Right atrium auricular region (tissue), 2 donors: ENCODE measurements around the gene POFUT2. TPM values are rescaled to one million over a fixed set of nuclear protein-coding genes. Genes with fewer than 3 reads are reported as not detected.

Experiments
- DNase-seq: peaks from one replicate; pipeline ENCODE4 v3.0.0-alpha.2; 2019; ENCODE audit warnings: low spot score
- H3K27ac ChIP-seq, 2 donors: fragments of 200-600 bp; sonication (generic); 1 replicate in 1 of 2; 2 replicates in 1 of 2; pipeline ENCODE4 v1.5.1; 2016 to 2019
- H3K27me3 ChIP-seq, 2 donors: fragments of 200-600 bp; sonication (generic); one replicate each; pipeline versions ENCODE4 v1.5.1 to v1.6.0; 2017 to 2019
- H3K36me3 ChIP-seq: fragments of 200-600 bp; sonication (generic); one replicate; pipeline ENCODE4 v1.5.1; 2016
- H3K4me1 ChIP-seq, 2 donors: fragments of 200-600 bp; sonication (generic); one replicate each; pipeline versions ENCODE4 v1.5.1 to v1.6.0; 2017 to 2019
- H3K4me3 ChIP-seq, 2 donors: fragments of 200-600 bp; sonication (generic); 1 replicate in 1 of 2; 2 replicates in 1 of 2; pipeline ENCODE4 v1.5.1; 2017 to 2019; ENCODE audit warnings: mild to moderate bottlenecking in 1 of 2, moderate library complexity in 1 of 2
- H3K9me3 ChIP-seq, 2 donors: fragments of 200-600 bp; sonication (generic); one replicate each; pipeline ENCODE4 v1.5.1; 2019
- CTCF ChIP-seq, 2 donors: fragments of 200-600 bp; sonication (generic); IDR thresholded peaks; one replicate each; pipeline ENCODE4 v1.5.1; 2019; ENCODE audit warnings: antibody characterized with exemption in 2 of 2
- total RNA-seq, 2 donors: library from RNA; depleted of rRNA; stranded (reverse); fragments of >200 nt; gene quantifications; one replicate each; pipeline ENCODE4 v1.1.0, GENCODE V29; 2016

Gene POFUT2
- total RNA-seq, 2 donors from 2014 or later: 5.8 to 12.0 TPM

DNA sequence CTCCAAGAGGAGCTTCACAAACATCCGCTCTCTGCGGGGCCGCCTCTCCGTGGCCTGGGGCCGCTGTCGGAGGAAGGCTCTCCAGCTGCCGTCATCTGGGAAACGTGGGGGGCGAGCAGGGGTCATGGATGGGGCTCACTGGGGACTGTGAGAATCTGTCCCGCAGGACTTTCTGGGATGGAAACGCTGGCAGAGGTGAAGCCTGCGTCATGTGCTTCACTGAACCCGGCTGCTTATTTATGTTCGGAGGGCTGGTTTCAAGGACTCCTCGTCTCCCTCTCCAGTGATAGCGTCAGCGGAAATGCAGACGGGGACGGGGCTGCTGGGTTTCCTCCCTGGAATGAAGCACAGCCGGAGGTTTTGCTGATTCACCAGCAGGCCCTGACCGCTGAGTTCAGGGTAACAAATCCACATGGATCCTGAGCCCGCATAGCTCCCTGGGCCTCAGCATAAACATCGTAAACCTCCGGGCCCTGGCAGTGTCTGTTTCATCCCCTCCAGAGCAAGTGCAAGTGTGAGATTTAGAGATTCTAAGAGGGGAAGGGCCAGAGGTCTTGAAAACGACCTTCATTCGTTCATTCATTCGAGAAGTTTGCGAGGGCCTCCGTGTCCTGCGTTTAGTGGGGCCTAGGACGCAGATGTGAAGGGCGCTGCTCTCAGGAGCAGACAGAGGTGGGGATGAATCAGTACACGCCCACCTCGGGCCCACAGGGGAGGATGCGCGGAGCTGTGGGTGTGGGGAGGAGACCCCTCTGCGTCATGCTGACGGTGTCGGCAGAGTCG, 7.0 kb upstream of the POFUT2 start:
- Histone ChIP-seq H3K27ac (peak overlapping the region; percentile 88 to 96), H3K9me3 (no peaks in the 10 kb centered on the region), H3K27me3 (no peaks in the 10 kb centered on the region), H3K36me3 (no peaks in the 10 kb centered on the region), H3K4me3 (no peak overlapping the region), H3K4me1 (peaks cover 0 to 60% of the 10 kb centered on the region in 2 donors)
- no peak for TF ChIP-seq CTCF (IDR thresholded peaks at IDR 0.05)
- DNase-seq: peak; percentile 97

DNA sequence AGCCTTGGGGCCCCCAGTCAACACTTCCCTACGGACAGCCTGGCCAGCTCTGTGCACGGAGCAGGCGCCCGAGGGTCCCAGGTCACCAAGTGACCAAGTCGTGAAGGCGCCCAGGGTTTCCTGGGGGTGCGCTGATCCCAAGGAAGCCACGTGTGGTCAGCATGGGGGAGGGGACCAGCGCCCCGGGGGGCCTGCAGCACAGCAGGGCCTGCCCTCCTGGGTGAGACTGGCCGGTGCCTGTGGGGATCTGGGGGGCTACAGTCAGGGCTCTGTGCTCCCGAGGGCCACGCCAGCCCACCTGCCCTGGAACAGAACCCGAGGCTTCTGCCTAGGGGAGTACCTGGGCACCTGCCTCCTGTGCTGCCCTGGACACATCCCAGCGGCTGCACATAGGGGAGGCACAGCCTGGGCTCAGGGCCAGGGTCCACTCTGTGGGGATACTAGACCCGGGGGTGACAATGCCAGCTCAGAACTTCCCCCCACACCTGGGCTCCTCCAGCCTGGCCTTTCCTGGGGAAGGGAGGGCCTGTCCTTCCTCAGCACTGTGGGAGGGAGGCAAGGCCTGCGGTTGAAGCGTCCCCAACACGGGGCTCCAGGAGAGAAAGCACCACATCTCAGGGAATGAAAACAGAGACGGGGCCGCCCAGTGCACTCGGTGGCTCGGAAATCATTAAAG, 6.2 kb upstream of the POFUT2 start:
- H3K4me3 ChIP-seq: no peak overlapping the region
- H3K9me3 ChIP-seq: no peaks in the 10 kb centered on the region

DNA sequence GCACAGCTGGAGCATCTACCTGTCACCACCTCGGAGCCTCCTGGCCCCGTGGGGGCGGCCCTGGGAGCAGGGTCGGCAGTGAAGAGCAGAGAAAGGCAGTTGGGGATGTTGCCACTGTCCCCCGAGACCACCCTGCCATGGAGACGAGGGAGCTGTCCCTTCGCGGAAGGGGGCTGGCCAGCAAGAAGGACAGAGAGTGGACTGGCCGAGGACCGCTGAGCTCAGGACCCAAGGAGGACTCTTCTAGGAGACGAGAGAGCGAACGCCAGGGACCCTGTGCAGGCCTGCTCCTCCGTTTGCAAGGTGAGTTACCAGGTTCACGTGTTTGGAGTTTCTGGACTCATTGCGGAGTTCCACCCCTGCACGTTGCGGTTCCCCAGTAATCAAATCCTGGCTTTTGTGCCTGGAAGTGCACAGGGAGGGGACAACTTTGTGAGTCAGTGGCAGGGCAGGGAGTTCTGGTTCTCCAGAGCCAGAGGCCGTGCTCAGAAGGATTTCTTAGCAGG, 5.6 kb upstream of the POFUT2 start:
- H3K27ac ChIP-seq: peak overlapping the region; percentile 88 to 96
- no peak for TF ChIP-seq CTCF (IDR thresholded peaks at IDR 0.05)
- no peaks in the 10 kb centered on the region for H3K27me3 ChIP-seq
- DNase-seq: peak; percentile 79
- H3K9me3 ChIP-seq: no peaks in the 10 kb centered on the region
- no peaks in the 10 kb centered on the region for H3K36me3 ChIP-seq
- H3K4me1 ChIP-seq: peaks cover 3 to 54% of the 10 kb centered on the region in 2 donors
- no peak overlapping the region for H3K4me3 ChIP-seq

More for the DNA sequence above, 6.2 kb upstream of the POFUT2 start:
- H3K27ac ChIP-seq: peak overlapping the region; percentile 88 to 96
- H3K36me3 ChIP-seq: no peaks in the 10 kb centered on the region
- no peak for DNase-seq
- no peak for TF ChIP-seq CTCF (IDR thresholded peaks at IDR 0.05)
- peaks cover 0 to 52% of the 10 kb centered on the region in 2 donors for H3K4me1 ChIP-seq
- no peaks in the 10 kb centered on the region for H3K27me3 ChIP-seq

- no peaks in the 10 kb centered on the region for H3K27me3 ChIP-seq
Measured at GRCh38 chr21:45292399-45293219, 4.9 kb upstream of the POFUT2 start.

More at GRCh38 chr21:45292399-45293219, 4.9 kb upstream of the POFUT2 start:
- no peaks in the 10 kb centered on the region for H3K9me3 ChIP-seq
- peak overlapping the region; percentile 88 to 96 for H3K27ac ChIP-seq
- no peak overlapping the region for H3K4me3 ChIP-seq
- TF ChIP-seq CTCF (IDR thresholded peaks at IDR 0.05): peak; percentile 99
- peaks cover 3 to 55% of the 10 kb centered on the region in 2 donors for H3K4me1 ChIP-seq
- DNase-seq: peak; percentile 91
- H3K36me3 ChIP-seq: no peaks in the 10 kb centered on the region
